HepG2 (cell line): Measurements from ENCODE around the gene SCN7A. TPM values are rescaled to one million over a fixed set of nuclear protein-coding genes. Genes with fewer than 3 reads are reported as not detected.

ENCODE experiments used
- BCL6 ChIP-seq: IDR thresholded peaks from 2 replicates; pipeline ENCODE4 v1.6.1; 2016; ENCODE audit warnings: missing genetic modification reagents, missing compliant biosample characterization
- ETV5 ChIP-seq: IDR thresholded peaks from 2 replicates; pipeline ENCODE4 v1.6.1; 2018; ENCODE audit warnings: missing biosample characterization, missing genetic modification reagents, inconsistent platforms, borderline replicate concordance
- FOXA3 ChIP-seq: IDR thresholded peaks from 2 replicates; pipeline ENCODE4 v1.6.1; 2016; ENCODE audit warnings: missing genetic modification reagents, missing compliant biosample characterization
- IKZF4 ChIP-seq: sonication (generic); formaldehyde crosslinking; IDR thresholded peaks from 2 replicates; pipeline ENCODE4 v1.5.1; 2020; ENCODE audit warnings: borderline replicate concordance, mild to moderate bottlenecking, low read depth, missing genetic modification reagents; ENCODE audit errors: not compliant biosample characterization
- LCORL ChIP-seq, 2 experiments: fragments of 450-650 bp in 1 of 2; sonication (generic) in 1 of 2; formaldehyde crosslinking in 1 of 2; IDR thresholded peaks; 2 replicates each; pipeline versions ENCODE4 v1.5.0 to v1.6.1; 2017 to 2020; ENCODE audit warnings: antibody characterized with exemption in 1 of 2, missing genetic modification reagents in 1 of 2
- MAX ChIP-seq: IDR thresholded peaks from 2 replicates; pipeline ENCODE4 v1.6.1; 2012; ENCODE audit warnings: inconsistent platforms
- RERE ChIP-seq: IDR thresholded peaks from 2 replicates; pipeline ENCODE4 v1.6.1; 2016; ENCODE audit warnings: low read depth, missing genetic modification reagents, missing compliant biosample characterization
- TBX2 ChIP-seq: sonication (generic); formaldehyde crosslinking; IDR thresholded peaks from 2 replicates; pipeline ENCODE4 v1.5.0; 2020; ENCODE audit warnings: missing genetic modification reagents, mild to moderate bottlenecking, borderline replicate concordance
- TERF1 ChIP-seq: sonication (generic); formaldehyde crosslinking; IDR thresholded peaks from 2 replicates; pipeline ENCODE4 v1.8.0; 2022; ENCODE audit warnings: mild to moderate bottlenecking, missing genetic modification reagents, moderate library complexity
- THYN1 ChIP-seq: sonication (generic); formaldehyde crosslinking; IDR thresholded peaks from 2 replicates; pipeline ENCODE4 v1.8.1; 2023; ENCODE audit warnings: low read depth, mild to moderate bottlenecking, moderate library complexity, missing genetic modification reagents, borderline replicate concordance
- ZNF276 ChIP-seq: sonication (generic); formaldehyde crosslinking; IDR thresholded peaks from 2 replicates; pipeline ENCODE4 v1.4.0; 2020; ENCODE audit warnings: mild to moderate bottlenecking, low read depth, missing genetic modification reagents
- ZNF580 ChIP-seq: IDR thresholded peaks from 2 replicates; pipeline ENCODE4 v1.6.1; 2016; ENCODE audit warnings: low read depth, borderline replicate concordance
- ZNF660 ChIP-seq: sonication (generic); formaldehyde crosslinking; IDR thresholded peaks from 2 replicates; pipeline ENCODE4 v1.5.1; 2020; ENCODE audit warnings: mild to moderate bottlenecking, low read depth, missing genetic modification reagents, borderline replicate concordance
- ZNF777 ChIP-seq: sonication (generic); formaldehyde crosslinking; IDR thresholded peaks from 2 replicates; pipeline ENCODE4 v1.4.0; 2020; ENCODE audit warnings: missing genetic modification reagents
- ZNF784 ChIP-seq: sonication (generic); formaldehyde crosslinking; IDR thresholded peaks from 2 replicates; pipeline ENCODE4 v1.5.1; 2020; ENCODE audit warnings: missing genetic modification reagents, mild to moderate bottlenecking, borderline replicate concordance
- ZSCAN12 ChIP-seq: sonication (generic); formaldehyde crosslinking; IDR thresholded peaks from 2 replicates; pipeline ENCODE4 v1.9.0; 2021; ENCODE audit warnings: mild to moderate bottlenecking, missing genetic modification reagents
- polyA plus RNA-seq, 8 experiments: library from polyadenylated mRNA; depleted of rRNA in 3 of 8; stranded (reverse) in 7 of 8; unstranded in 1 of 8; fragments of >200 nt; fragmentation: Illumina TruSeq in 4 of 8; extraction: Trizol in 4 of 8; gene quantifications; 2 replicates each; pipeline versions ENCODE4 v1.2.1 to v1.2.3, GENCODE V29; 2011 to 2016; ENCODE audit warnings: low read depth in 4 of 8, missing spikeins in 1 of 8, mixed read lengths in 1 of 8; ENCODE audit not compliant: insufficient read depth in 1 of 8
- total RNA-seq, 5 experiments: library from RNA; depleted of rRNA; stranded (reverse); fragments of >200 nt; fragmentation: Illumina TruSeq; extraction: Trizol; gene quantifications; 2 replicates each; pipeline ENCODE4 v1.2.3, GENCODE V29; 2016; ENCODE audit warnings: low read depth in 1 of 5

Gene SCN7A
- total and polyA plus RNA-seq, 2 of the 13 experiments (the other 11 are each of a cell fraction or from before 2014, with no cell fraction given) = 0.01 TPM; not detected in 1

GRCh38 chr2:166375736-166376487, 118.1 kb downstream of the SCN7A start, which contains the start of gene SCN9A (continued):
- TF ChIP-seq ZNF580 (CRISPR knock-in tag) = peak; percentile 87; the same call in 1 of the 2 replicates
- TF ChIP-seq TERF1 = no peak
- no peak for TF ChIP-seq ZNF660
- no peak for TF ChIP-seq FOXA3 (CRISPR knock-in tag)
- peak; percentile 71; the same call in 1 of the 2 replicates for TF ChIP-seq TBX2 (CRISPR knock-in tag)
- TF ChIP-seq MAX = peak; percentile 86
- no peak for TF ChIP-seq LCORL (IDR thresholded peaks at IDR 0.05)
- TF ChIP-seq LCORL (CRISPR knock-in tag; IDR thresholded peaks at IDR 0.05) = peak; percentile 93
- TF ChIP-seq RERE (CRISPR knock-in tag) = peak; percentile 64; the same call in 1 of the 2 replicates
- TF ChIP-seq IKZF4 (CRISPR knock-in tag) = no peak
- peak; percentile 29; the same call in 1 of the 2 replicates for TF ChIP-seq BCL6 (CRISPR knock-in tag)
- no peak for TF ChIP-seq ZNF784
- TF ChIP-seq ZNF777 (CRISPR knock-in tag) = peak; percentile 41; the same call in 1 of the 2 replicates
- TF ChIP-seq ZSCAN12 = no peak; the same call in 1 of the 2 replicates
- no peak for TF ChIP-seq ZNF276
- TF ChIP-seq ETV5 = no peak; the same call in 1 of the 2 replicates
- peak; percentile 28; the same call in 1 of the 2 replicates for TF ChIP-seq THYN1
